SK-N-SH (cell line): ENCODE data around the gene ABRACL.

ENCODE experiments used
- EP300 ChIP-seq, 2 experiments: IDR thresholded peaks; 2 replicates each; pipeline versions ENCODE4 v1.4.0 to v1.6.1; 2012; ENCODE audit warnings: borderline replicate concordance in 1 of 2, low read depth in 1 of 2, low read length in 1 of 2
- FOXM1 ChIP-seq: IDR thresholded peaks from 2 replicates; pipeline ENCODE4 v1.4.0; 2012; ENCODE audit warnings: low read depth, mild to moderate bottlenecking
- RAD21 ChIP-seq: IDR thresholded peaks from 2 replicates; pipeline ENCODE4 v1.6.1; 2012; ENCODE audit warnings: mild to moderate bottlenecking, low read length
- TF ChIP-seq, protein P1 (sequence below): IDR thresholded peaks from 2 replicates; pipeline ENCODE4; 2012

DNA sequence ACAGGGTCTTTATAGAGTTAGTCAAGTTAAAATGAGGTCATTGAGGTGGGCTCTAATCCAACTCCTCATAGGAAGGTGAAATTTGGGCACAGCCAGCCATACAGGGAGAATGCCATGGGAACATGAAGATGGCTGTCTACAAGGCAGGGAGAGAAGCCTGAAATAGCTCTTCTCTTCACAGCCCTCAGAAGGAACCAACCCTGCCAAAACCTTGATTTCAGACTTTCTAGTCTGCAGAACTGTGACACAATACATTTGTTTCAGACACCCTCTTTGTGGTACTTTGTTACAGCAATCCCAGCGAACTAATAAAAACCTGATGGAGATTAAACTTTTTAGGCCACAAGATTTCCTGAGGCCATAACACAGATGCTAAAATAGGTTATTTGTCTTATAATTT, 63.3 kb downstream of the ABRACL start:
- no peak for TF ChIP-seq EP300 (IDR thresholded peaks at IDR 0.05; ENCODE audit: borderline replicate concordance in 1 of 2, low read depth in 1 of 2, low read length in 1 of 2)
- TF ChIP-seq FOXM1, result no peak
- no peak for TF ChIP-seq RAD21
- TF ChIP-seq, protein P1, sequence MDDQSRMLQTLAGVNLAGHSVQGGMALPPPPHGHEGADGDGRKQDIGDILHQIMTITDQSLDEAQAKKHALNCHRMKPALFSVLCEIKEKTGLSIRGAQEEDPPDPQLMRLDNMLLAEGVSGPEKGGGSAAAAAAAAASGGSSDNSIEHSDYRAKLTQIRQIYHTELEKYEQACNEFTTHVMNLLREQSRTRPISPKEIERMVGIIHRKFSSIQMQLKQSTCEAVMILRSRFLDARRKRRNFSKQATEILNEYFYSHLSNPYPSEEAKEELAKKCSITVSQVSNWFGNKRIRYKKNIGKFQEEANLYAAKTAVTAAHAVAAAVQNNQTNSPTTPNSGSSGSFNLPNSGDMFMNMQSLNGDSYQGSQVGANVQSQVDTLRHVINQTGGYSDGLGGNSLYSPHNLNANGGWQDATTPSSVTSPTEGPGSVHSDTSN, result no peak
